Suprapubic skin (tissue), 3 donors: ENCODE data around the gene ZNF304.

ENCODE experiments used
- POLR2A ChIP-seq, 2 donors: fragments of 450-650 bp; IDR thresholded peaks; one replicate each; pipeline ENCODE4 v1.6.1; 2017; ENCODE audit warnings: antibody characterized with exemption in 2 of 2, mild to moderate bottlenecking in 2 of 2, moderate library complexity in 2 of 2
- TF ChIP-seq, protein P1 (sequence below), 2 donors: fragments of 200-600 bp in 1 of 2; fragments of 450-650 bp in 1 of 2; sonication (generic) in 1 of 2; IDR thresholded peaks; one replicate each; pipeline ENCODE4 v1.5.1; 2016 to 2019; ENCODE audit warnings: antibody characterized with exemption in 2 of 2, mild to moderate bottlenecking in 1 of 2, moderate library complexity in 1 of 2

DNA sequence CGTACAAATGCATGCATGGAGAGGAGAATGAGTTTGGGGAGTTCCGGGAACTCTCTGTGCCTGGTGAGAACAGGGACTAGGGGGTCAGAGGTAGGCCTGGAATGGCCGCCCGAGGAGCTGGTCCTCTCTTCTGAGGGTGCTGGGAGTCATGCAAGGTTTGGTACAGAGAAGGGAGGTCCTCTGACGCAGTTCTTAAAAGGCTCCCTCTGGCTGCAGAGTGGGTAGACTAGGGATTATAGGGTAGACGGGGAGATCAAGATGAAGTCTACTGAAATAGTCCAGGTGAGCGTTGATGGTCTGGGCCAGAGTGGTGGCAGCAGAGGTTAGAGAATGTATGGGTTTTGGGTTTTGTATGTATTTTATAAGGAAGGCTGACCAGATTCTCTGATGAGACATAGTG is 796 bp downstream of the ZNF304 start:
- TF ChIP-seq, protein P1, sequence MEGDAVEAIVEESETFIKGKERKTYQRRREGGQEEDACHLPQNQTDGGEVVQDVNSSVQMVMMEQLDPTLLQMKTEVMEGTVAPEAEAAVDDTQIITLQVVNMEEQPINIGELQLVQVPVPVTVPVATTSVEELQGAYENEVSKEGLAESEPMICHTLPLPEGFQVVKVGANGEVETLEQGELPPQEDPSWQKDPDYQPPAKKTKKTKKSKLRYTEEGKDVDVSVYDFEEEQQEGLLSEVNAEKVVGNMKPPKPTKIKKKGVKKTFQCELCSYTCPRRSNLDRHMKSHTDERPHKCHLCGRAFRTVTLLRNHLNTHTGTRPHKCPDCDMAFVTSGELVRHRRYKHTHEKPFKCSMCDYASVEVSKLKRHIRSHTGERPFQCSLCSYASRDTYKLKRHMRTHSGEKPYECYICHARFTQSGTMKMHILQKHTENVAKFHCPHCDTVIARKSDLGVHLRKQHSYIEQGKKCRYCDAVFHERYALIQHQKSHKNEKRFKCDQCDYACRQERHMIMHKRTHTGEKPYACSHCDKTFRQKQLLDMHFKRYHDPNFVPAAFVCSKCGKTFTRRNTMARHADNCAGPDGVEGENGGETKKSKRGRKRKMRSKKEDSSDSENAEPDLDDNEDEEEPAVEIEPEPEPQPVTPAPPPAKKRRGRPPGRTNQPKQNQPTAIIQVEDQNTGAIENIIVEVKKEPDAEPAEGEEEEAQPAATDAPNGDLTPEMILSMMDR (IDR thresholded peaks at IDR 0.05), result no peak
- no peak for TF ChIP-seq POLR2A (IDR thresholded peaks at IDR 0.05)
